Fibroblast of lung (primary cell): Measurements from ENCODE around the gene DDX31.

Experiments
- CTCF ChIP-seq, 2 donors: IDR thresholded peaks in 1 of 2; conservative IDR thresholded peaks in 1 of 2; 1 replicate in 1 of 2; 2 replicates in 1 of 2; pipeline ENCODE4 v1.5.1; 2011 to 2012; ENCODE audit warnings: low read length in 2 of 2, control low read depth in 1 of 2, inconsistent platforms in 1 of 2, low read depth in 1 of 2, mild to moderate bottlenecking in 1 of 2
- EZH2 ChIP-seq: IDR thresholded peaks from 2 replicates; pipeline ENCODE4 v1.5.1; 2012; ENCODE audit warnings: low read length, control low read depth, mild to moderate bottlenecking; ENCODE audit errors: missing control alignments

- TF ChIP-seq CTCF (conservative IDR thresholded peaks at IDR 0.05 in 1 of 2, IDR thresholded peaks at IDR 0.05 in 1 of 2; ENCODE audit: low read depth in 1 of 2, low read length in 2 of 2) (no peak), EZH2 (no peak)
Observed at GRCh38 chr9:132644251-132644650, 25.5 kb downstream of the DDX31 start.
